GM19239 (cell line): ENCODE measurements around the gene OTUB1.

Source experiments
- DNase-seq: peaks from one replicate; pipeline ENCODE4 v3.0.0; 2011; ENCODE audit warnings: low spot score; ENCODE audit not compliant: insufficient read length
- FAIRE-seq: peaks from 2 replicates; lab custom pipeline; 2011; peaks lifted over from hg19 to GRCh38; lab: Jason Lieb, UNC

Gene OTUB1

GRCh38 chr11:63974259-63975143, 11.7 kb upstream of the OTUB1 start, which contains the start of gene COX8A:
Gene COX8A (plus strand): TSS chr11:63974620. CDS start chr11:63974681, 61 bp downstream.
- peak; percentile 98 for FAIRE-seq
- peak; percentile 95 for DNase-seq

DNA sequence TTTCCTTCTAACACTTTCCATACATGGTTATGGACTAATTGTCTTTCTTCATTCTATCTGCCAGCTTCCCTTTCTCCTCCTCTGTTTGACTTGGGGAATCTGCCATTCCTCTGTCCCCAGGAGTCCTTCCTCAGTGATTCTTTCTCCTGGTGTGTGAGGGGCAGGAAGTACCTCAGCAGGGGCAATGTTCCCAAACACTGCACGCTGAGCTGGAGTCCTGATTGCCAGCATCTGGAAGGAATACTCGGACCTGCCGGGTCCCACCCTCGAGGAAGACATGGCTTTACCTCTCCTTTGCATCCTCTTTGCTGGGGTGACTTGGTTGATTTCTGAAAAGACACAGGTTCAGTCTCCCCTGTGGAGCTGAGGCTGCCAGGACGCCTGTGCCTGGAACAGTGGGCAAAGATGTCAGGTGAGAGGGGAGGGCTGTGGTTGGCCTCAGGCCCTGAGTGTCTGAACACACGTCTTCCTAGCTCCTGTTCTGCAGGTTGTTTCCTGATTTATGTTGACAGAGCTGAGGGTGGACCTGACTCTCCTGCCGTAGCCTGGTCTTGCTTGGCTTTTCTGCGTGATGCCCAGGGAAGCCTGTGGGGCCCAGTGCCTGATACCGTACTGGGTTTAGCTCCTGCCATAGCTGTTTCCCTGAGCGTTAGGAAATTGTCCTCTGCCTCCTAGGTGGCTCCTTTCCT, 7.5 kb upstream of the OTUB1 start:
- FAIRE-seq (no peak), DNase-seq (no peak)

DNA sequence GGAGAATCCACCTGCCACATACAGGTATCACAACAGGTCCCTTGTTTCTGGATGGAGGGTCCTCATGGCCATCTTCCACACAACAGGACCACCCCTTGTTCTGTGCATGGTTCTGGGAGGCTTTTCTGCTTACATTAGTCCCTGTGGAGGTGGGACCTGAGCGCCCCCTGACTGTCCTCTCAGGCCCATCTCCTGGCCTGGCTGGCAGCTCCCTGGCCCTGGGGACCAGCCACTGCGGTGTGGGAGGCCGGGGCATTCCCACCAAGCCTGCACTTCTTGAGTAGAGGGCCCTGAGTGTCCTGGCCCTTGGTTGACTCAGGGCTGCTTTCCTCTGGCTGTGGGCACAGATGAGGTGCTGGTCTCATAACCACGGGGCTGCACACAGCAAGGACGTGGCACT, 6.8 kb upstream of the OTUB1 start:
- FAIRE-seq = no peak
- DNase-seq = no peak

DNA sequence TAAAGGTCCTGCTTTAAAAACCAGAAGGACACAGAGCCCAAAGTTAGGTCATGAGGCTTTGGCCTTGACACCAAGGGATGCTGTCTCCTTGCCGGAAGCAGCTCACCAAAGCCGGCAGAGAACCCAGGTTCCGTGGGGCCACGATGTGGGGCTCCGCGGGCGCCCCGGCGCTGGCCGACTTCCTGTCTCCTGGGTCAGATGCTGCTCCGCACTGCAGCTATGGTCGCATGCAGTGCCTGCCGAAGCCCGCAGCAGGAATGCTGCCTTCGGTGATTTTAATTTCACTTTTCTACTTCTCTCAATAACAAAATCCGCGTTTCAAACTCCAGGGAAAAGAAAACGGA, 454 bp upstream of the OTUB1 start:
- FAIRE-seq (peak; percentile 35), DNase-seq (no peak)

- FAIRE-seq (no peak), DNase-seq (no peak)
These were observed 785 bp downstream of the OTUB1 start for GRCh38 chr11:63986932-63987513.

GRCh38 chr11:63991558-63991957, 5.3 kb downstream of the OTUB1 start:
- FAIRE-seq (no peak), DNase-seq (no peak)

DNA sequence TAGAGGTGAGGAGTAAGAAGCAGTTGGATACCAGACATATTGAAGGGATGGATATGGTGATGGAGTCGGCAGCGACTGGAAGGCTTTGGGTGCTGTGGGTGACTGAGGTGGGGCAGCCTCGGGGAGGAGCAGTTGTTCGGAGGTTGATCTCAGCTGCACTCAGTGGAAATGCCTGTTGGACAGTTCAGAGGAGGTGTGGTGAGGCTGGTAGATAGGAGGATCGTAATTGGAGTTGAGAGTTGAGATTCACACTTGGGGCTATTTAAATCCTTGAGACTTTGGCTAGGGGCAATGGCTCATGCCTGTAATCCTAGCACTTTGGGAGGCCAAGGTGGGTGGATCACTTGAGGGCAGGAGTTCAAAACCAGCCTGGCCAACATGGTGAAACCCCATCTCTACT, 6.9 kb downstream of the OTUB1 start:
- DNase-seq (no peak), FAIRE-seq (no peak)

GRCh38 chr11:63993993-63994392, 7.8 kb downstream of the OTUB1 start:
- FAIRE-seq = no peak
- DNase-seq = no peak

DNA sequence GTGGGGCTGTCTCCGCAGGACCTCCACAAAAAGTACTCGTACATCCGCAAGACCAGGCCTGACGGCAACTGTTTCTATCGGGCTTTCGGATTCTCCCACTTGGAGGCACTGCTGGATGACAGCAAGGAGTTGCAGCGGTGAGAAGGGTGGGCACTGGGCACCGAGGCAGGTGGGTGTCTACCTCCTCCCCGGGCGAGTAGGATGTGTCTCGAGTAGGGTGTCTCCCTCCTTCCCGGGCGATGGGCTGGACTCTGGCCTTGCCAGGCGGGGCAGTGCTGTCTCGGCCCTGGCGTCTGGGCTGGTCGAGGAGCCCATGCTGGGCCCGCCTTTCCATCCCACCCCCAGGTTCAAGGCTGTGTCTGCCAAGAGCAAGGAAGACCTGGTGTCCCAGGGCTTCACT, 10.3 kb downstream of the OTUB1 start:
- DNase-seq = no peak
- FAIRE-seq = no peak

DNA sequence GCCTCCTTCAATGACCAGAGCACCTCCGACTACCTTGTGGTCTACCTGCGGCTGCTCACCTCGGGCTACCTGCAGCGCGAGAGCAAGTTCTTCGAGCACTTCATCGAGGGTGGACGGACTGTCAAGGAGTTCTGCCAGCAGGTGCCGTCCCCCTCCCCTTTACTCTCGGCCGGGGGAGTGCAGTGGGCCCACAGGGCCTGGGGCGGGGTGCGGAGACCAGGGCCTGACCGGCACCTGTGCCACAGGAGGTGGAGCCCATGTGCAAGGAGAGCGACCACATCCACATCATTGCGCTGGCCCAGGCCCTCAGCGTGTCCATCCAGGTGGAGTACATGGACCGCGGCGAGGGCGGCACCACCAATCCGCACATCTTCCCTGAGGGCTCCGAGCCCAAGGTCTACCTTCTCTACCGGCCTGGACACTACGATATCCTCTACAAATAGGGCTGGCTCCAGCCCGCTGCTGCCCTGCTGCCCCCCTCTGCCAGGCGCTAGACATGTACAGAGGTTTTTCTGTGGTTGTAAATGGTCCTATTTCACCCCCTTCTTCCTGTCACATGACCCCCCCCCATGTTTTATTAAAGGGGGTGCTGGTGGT, 11.0 kb downstream of the OTUB1 start:
- FAIRE-seq (no peak), DNase-seq (no peak)

DNA sequence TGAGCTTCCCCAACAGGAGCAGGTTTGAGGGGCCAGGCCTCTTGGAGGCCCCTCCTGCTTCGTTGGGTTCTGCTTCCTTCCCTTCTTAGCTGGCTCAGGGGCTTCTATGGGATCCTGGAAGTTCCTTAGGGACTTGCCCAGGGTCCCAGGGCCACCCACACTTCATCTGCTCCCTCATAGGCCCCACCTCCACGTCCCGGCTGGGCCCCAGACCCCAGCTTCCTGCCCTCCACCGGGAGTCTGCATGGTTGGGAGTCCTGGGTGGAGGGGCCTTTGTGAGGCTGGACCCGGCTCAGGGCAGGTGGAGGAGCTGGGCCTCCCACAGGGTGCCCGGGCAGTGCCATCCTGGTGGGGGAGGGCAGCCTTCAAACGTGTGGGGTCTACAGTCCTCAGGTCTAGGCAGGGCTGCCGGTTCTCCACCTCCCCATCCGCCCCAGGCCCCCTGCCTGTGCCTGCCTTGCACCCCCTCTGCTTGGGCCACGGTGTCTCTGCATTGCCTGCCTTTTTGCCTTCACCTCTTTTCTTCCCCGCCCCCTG, 11.6 kb downstream of the OTUB1 start:
- FAIRE-seq = no peak

GRCh38 chr11:63998558-63999348, 12.5 kb downstream of the OTUB1 start:
- no peak for FAIRE-seq

More for the DNA sequence above, 11.6 kb downstream of the OTUB1 start:
- no peak for DNase-seq

GRCh38 chr11:63999349-64000025, 13.2 kb downstream of the OTUB1 start:
- peak; percentile 58 for DNase-seq
- FAIRE-seq = no peak

More at GRCh38 chr11:63998558-63999348, 12.5 kb downstream of the OTUB1 start:
- DNase-seq = no peak

- DNase-seq (peak; percentile 92), FAIRE-seq (no peak)
These were observed 13.9 kb downstream of the OTUB1 start for GRCh38 chr11:64000026-64000739.

- DNase-seq = no peak
These were observed 14.7 kb downstream of the OTUB1 start for GRCh38 chr11:64000740-64001483.

GRCh38 chr11:64001484-64002420, 15.5 kb downstream of the OTUB1 start:
- FAIRE-seq (no peak), DNase-seq (no peak)

More at GRCh38 chr11:64000740-64001483, 14.7 kb downstream of the OTUB1 start:
- FAIRE-seq = no peak
